ENCODE results near the gene ERI3. TPM values are rescaled to one million over a fixed set of nuclear protein-coding genes. Genes with fewer than 3 reads are reported as not detected.

The ERI3 gene
- total and polyA plus RNA-seq, 10 of the 15 experiments (the other 5 are each of a cell fraction or from before 2014, with no cell fraction given): 20.6 to 90.4 (median 41.2) TPM

GRCh38 chr1:44282704-44283426, 72.2 kb downstream of the ERI3 start:
- ChIA-PET SMC1A (ENCODE audit: uncharacterized antibody, unreplicated experiment) (no interaction called here), RAD21 (ENCODE audit: unreplicated experiment) (no interaction called here), CTCF (no interaction called here), POLR2A (no interaction called here)
- H3K4me1 ChIP-seq (ENCODE audit: control insufficient read depth, insufficient read depth, low read length): no peaks in the 10 kb centered on the region
- H3K4me2 ChIP-seq (ENCODE audit: control insufficient read depth, insufficient read depth): no peak overlapping the region
- H3K27ac ChIP-seq (ENCODE audit: control insufficient read depth, insufficient read depth): no peak overlapping the region
- intact Hi-C loops (cut with micrococcal nuclease; ENCODE audit: unreplicated experiment): no loop called here
- 76% methylated on average over 8 of the region's 8 CpGs for WGBS (ENCODE audit: insufficient coverage, insufficient replicate concordance, low lambda C conversion rate, missing lambda C conversion rate)
- no peaks in the 10 kb centered on the region for H4K20me1 ChIP-seq (ENCODE audit: control insufficient read depth, insufficient read depth)
- no peak overlapping the region for H2AFZ ChIP-seq (ENCODE audit: control insufficient read depth, low read depth, low read length)
- BruUV-seq (replicated peaks): no TSS peak
- no peak overlapping the region for H3K4me3 ChIP-seq
- H3K27me3 ChIP-seq (replicated peaks in 1 of 2; ENCODE audit: control insufficient read depth in 2 of 2, insufficient read depth in 2 of 2, low read length in 1 of 2): no peaks in the 10 kb centered on the region
- peaks cover 4 to 7% of the 10 kb centered on the region in 2 experiments; a peak in 3 of 4 replicates for H3K36me3 ChIP-seq (ENCODE audit: control insufficient read depth in 2 of 2, insufficient read depth in 2 of 2, low read length in 1 of 2)
- no peaks in the 10 kb centered on the region for H3K79me2 ChIP-seq (ENCODE audit: control insufficient read depth, insufficient read depth, low read length)
- H3K9me3 ChIP-seq (replicated peaks; ENCODE audit: control insufficient read depth, insufficient read depth, low read length): no peaks in the 10 kb centered on the region
- ATAC-seq (no peak), FAIRE-seq (no peak), DNase-seq (ENCODE audit: low read depth, low spot score) (no peak)
- TF ChIP-seq MEF2A (IDR thresholded peaks at IDR 0.05; ENCODE audit: insufficient read depth, low read depth, low read length): no peak
- TF ChIP-seq YY1 (IDR thresholded peaks at IDR 0.05; ENCODE audit: low read depth, low read length): no peak
- no peak for TF ChIP-seq FOS (IDR thresholded peaks at IDR 0.05; ENCODE audit: borderline replicate concordance, extremely low read depth, insufficient read length)
- TF ChIP-seq SREBF2 (IDR thresholded peaks at IDR 0.05; ENCODE audit: low read length): no peak
- H3K9ac ChIP-seq (ENCODE audit: control insufficient read depth, insufficient read depth, low read length): no peak overlapping the region
- in situ Hi-C loops (cut with MboI): no loop called here

- WGBS (ENCODE audit: insufficient coverage, insufficient replicate concordance, low lambda C conversion rate, missing lambda C conversion rate): 100% methylated on average over 1 of the region's 1 CpG
- ChIA-PET SMC1A (ENCODE audit: uncharacterized antibody, unreplicated experiment) (no interaction called here), RAD21 (ENCODE audit: unreplicated experiment) (no interaction called here), CTCF (no interaction called here), POLR2A (no interaction called here)
- H3K4me3 ChIP-seq: no peak overlapping the region
- H4K20me1 ChIP-seq (ENCODE audit: control insufficient read depth, insufficient read depth): no peaks in the 10 kb centered on the region
- FAIRE-seq: no peak
- BruUV-seq (replicated peaks): no TSS peak
- H2AFZ ChIP-seq (ENCODE audit: control insufficient read depth, low read depth, low read length): no peak overlapping the region
- H3K4me1 ChIP-seq (ENCODE audit: control insufficient read depth, insufficient read depth, low read length): no peaks in the 10 kb centered on the region
- intact Hi-C loops (cut with micrococcal nuclease; ENCODE audit: unreplicated experiment) (no loop called here), in situ Hi-C loops (cut with MboI) (no loop called here)
- ATAC-seq: no peak
- no peak overlapping the region for H3K27ac ChIP-seq (ENCODE audit: control insufficient read depth, insufficient read depth)
- H3K9ac ChIP-seq (ENCODE audit: control insufficient read depth, insufficient read depth, low read length): no peak overlapping the region
- H3K79me2 ChIP-seq (ENCODE audit: control insufficient read depth, insufficient read depth, low read length): no peaks in the 10 kb centered on the region
- no peak for DNase-seq (ENCODE audit: low read depth, low spot score)
- no peaks in the 10 kb centered on the region for H3K27me3 ChIP-seq (replicated peaks in 1 of 2; ENCODE audit: control insufficient read depth in 2 of 2, insufficient read depth in 2 of 2, low read length in 1 of 2)
- H3K9me3 ChIP-seq (replicated peaks; ENCODE audit: control insufficient read depth, insufficient read depth, low read length): no peaks in the 10 kb centered on the region
- peaks cover 4 to 7% of the 10 kb centered on the region in 2 experiments; a peak in 3 of 4 replicates for H3K36me3 ChIP-seq (ENCODE audit: control insufficient read depth in 2 of 2, insufficient read depth in 2 of 2, low read length in 1 of 2)
- H3K4me2 ChIP-seq (ENCODE audit: control insufficient read depth, insufficient read depth): no peak overlapping the region
- TF ChIP-seq HCFC1 (IDR thresholded peaks at IDR 0.05; ENCODE audit: low read length): no peak
- TF ChIP-seq SUZ12 (IDR thresholded peaks at IDR 0.05; ENCODE audit: unreplicated experiment): no peak
- no peak for TF ChIP-seq RB1 (IDR thresholded peaks at IDR 0.05; ENCODE audit: borderline replicate concordance)
- TF ChIP-seq PKNOX1 (IDR thresholded peaks at IDR 0.05): no peak
- no peak for TF ChIP-seq CBFB (IDR thresholded peaks at IDR 0.05; ENCODE audit: low read depth)
- no peak for TF ChIP-seq KAT2A (conservative IDR thresholded peaks at IDR 0.05; ENCODE audit: control insufficient read depth, low read depth, low read length)
- TF ChIP-seq, protein P1, sequence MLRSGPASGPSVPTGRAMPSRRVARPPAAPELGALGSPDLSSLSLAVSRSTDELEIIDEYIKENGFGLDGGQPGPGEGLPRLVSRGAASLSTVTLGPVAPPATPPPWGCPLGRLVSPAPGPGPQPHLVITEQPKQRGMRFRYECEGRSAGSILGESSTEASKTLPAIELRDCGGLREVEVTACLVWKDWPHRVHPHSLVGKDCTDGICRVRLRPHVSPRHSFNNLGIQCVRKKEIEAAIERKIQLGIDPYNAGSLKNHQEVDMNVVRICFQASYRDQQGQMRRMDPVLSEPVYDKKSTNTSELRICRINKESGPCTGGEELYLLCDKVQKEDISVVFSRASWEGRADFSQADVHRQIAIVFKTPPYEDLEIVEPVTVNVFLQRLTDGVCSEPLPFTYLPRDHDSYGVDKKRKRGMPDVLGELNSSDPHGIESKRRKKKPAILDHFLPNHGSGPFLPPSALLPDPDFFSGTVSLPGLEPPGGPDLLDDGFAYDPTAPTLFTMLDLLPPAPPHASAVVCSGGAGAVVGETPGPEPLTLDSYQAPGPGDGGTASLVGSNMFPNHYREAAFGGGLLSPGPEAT (IDR thresholded peaks at IDR 0.05; ENCODE audit: low read depth): no peak
These were observed 72.9 kb downstream of the ERI3 start for GRCh38 chr1:44281962-44282703.

All from GM12878 (cell line).